ENCODE results near the gene UTP25.

DNA sequence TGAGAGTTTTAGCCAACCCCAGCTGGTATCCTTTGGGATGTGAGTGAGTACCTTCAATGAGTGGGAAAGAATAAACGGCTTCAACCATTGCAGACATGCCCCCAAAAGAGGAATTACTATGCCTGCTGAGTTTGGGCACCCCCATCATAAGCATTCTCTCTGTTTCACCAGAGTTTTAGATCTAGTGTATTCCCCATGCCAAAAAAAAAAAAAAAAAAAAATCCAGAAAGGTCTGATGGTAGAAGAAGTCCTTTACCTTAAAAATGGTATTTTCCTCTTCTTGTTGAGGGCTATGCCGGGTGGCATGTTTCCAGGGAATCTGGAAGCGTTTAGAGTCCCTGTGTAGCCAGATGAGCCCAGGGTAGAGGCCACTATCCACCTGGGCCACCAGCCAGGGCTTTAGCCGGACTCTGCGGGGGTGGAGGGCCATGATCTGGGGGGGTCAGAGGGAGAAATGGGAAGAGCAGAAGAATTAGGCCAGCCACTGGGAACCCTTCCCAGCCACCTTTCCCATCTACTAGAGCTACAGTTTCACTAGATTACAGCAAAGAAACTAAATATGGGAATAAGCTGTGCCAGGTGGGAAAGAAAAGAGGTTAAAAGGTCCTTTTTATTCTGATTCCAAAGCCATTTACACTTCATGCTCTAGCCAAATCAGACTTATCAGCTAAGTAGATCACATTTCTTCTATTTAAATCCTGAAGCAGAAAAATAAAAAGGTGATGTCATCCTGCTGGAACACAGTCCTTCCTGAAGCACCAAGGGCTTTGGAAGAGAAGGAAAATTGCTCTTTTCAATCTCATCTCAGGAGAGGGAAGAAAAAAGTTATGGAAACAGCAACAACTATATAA, 26.6 kb upstream of the UTP25 start:
- TF ChIP-seq MXI1 (conservative IDR thresholded peaks at IDR 0.05; ENCODE audit: poor library complexity, severe bottlenecking) (no peak), POLR2AphosphoS5 (IDR thresholded peaks at IDR 0.05) (no peak)
- TF ChIP-seq, protein P1, sequence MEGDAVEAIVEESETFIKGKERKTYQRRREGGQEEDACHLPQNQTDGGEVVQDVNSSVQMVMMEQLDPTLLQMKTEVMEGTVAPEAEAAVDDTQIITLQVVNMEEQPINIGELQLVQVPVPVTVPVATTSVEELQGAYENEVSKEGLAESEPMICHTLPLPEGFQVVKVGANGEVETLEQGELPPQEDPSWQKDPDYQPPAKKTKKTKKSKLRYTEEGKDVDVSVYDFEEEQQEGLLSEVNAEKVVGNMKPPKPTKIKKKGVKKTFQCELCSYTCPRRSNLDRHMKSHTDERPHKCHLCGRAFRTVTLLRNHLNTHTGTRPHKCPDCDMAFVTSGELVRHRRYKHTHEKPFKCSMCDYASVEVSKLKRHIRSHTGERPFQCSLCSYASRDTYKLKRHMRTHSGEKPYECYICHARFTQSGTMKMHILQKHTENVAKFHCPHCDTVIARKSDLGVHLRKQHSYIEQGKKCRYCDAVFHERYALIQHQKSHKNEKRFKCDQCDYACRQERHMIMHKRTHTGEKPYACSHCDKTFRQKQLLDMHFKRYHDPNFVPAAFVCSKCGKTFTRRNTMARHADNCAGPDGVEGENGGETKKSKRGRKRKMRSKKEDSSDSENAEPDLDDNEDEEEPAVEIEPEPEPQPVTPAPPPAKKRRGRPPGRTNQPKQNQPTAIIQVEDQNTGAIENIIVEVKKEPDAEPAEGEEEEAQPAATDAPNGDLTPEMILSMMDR (IDR thresholded peaks at IDR 0.05; ENCODE audit: poor library complexity, severe bottlenecking), result no peak
